GM18907 (cell line): ENCODE measurements around the gene PPP2R2D.

ENCODE experiments used
- ATAC-seq: cut with Tn5 transposase; IDR thresholded peaks from one replicate; pipeline ENCODE4 v1.9.1; 2021; ENCODE audit warnings: mild to moderate bottlenecking, moderate library complexity; ENCODE audit not compliant: unreplicated experiment

The PPP2R2D gene

GRCh38 chr10:131991726-131992125 lies 90.9 kb downstream of the PPP2R2D start:
- ATAC-seq, result no peak

GRCh38 chr10:131993275-131993674 lies 92.5 kb downstream of the PPP2R2D start:
- ATAC-seq, result no peak

- ATAC-seq, result no peak
Observed at GRCh38 chr10:131994435-131994834, 93.6 kb downstream of the PPP2R2D start.

- ATAC-seq, result no peak
Observed at GRCh38 chr10:131996466-131997365, 95.9 kb downstream of the PPP2R2D start.

- ATAC-seq, result no peak
Observed at GRCh38 chr10:131997366-131998049, 96.7 kb downstream of the PPP2R2D start.

GRCh38 chr10:131998050-131998844 lies 97.4 kb downstream of the PPP2R2D start:
- ATAC-seq, result no peak

GRCh38 chr10:131998845-131999681 lies 98.3 kb downstream of the PPP2R2D start:
- ATAC-seq, result no peak

- ATAC-seq, result no peak
Observed at GRCh38 chr10:132001238-132001972, 100.6 kb downstream of the PPP2R2D start.

- ATAC-seq, result no peak
Observed at GRCh38 chr10:132002004-132002403, 101.2 kb downstream of the PPP2R2D start.

GRCh38 chr10:132003282-132003924 lies 102.6 kb downstream of the PPP2R2D start:
- no peak for ATAC-seq

- no peak for ATAC-seq
Observed at GRCh38 chr10:132004052-132004451, 103.2 kb downstream of the PPP2R2D start.

- no peak for ATAC-seq
Observed at GRCh38 chr10:132005147-132005546, 104.3 kb downstream of the PPP2R2D start.

GRCh38 chr10:132006966-132007365 lies 106.2 kb downstream of the PPP2R2D start:
- no peak for ATAC-seq

GRCh38 chr10:132007681-132008080 lies 106.9 kb downstream of the PPP2R2D start:
- no peak for ATAC-seq
